A673 (cell line): Measurements from ENCODE around the gene SRPRA. TPM values are rescaled to one million over a fixed set of nuclear protein-coding genes. Genes with fewer than 3 reads are reported as not detected.

ENCODE experiments used
- BruUV-seq: library from RNA; stranded (reverse); fragments of 400-500 nt; replicated peaks from 2 replicates; lab custom pipeline; 2021; lab: Mats Ljungman, UMichigan
- CTCF ChIA-PET: fragments of 300-600 bp; sonication (Branson Sonifier 250); formaldehyde crosslinking; loops from one replicate; lab custom pipeline; 2022; ENCODE audit warnings: antibody characterized with exemption; lab: Charles Lee
- POLR2A ChIA-PET: fragments of 300-600 bp; sonication (Branson Sonifier 250); formaldehyde crosslinking; loops from one replicate; lab custom pipeline; 2022; ENCODE audit warnings: antibody characterized with exemption; ENCODE audit not compliant: low non-redundant PET; lab: Charles Lee
- DNase-seq: peaks from one replicate; pipeline ENCODE4 v3.0.0-alpha.2; 2015; ENCODE audit warnings: low spot score
- H3K27ac ChIP-seq: fragments of 200-600 bp; sonication (generic); 2 replicates; pipeline ENCODE4 v1.5.1; 2016; ENCODE audit warnings: mixed run types, low read depth, mild to moderate bottlenecking, mixed read lengths, antibody characterized with exemption, low read length; ENCODE audit not compliant: poor library complexity, severe bottlenecking
- H3K27me3 ChIP-seq: fragments of 200-600 bp; sonication (generic); replicated peaks from 2 replicates; pipeline ENCODE4 v1.6.1; 2017; ENCODE audit warnings: mixed run types, low read depth, mild to moderate bottlenecking, mixed read lengths, antibody characterized with exemption, low read length; ENCODE audit not compliant: insufficient read depth, poor library complexity
- H3K36me3 ChIP-seq: fragments of 200-600 bp; sonication (generic); 2 replicates; pipeline ENCODE4 v1.6.1; 2016; ENCODE audit warnings: mixed run types, mild to moderate bottlenecking, mixed read lengths, antibody characterized with exemption, low read length; ENCODE audit not compliant: insufficient read depth, poor library complexity, severe bottlenecking
- H3K4me1 ChIP-seq: fragments of 200-600 bp; sonication (generic); 2 replicates; pipeline ENCODE4 v1.6.1; 2017; ENCODE audit warnings: mixed run types, mild to moderate bottlenecking, mixed read lengths, antibody characterized with exemption, low read length; ENCODE audit not compliant: insufficient read depth, poor library complexity, severe bottlenecking
- H3K4me3 ChIP-seq: fragments of 200-600 bp; sonication (generic); 2 replicates; pipeline ENCODE4 v1.5.1; 2016; ENCODE audit warnings: low read depth, mixed run types, mild to moderate bottlenecking, mixed read lengths, low read length; ENCODE audit not compliant: poor library complexity, severe bottlenecking
- H3K9me3 ChIP-seq: fragments of 200-600 bp; sonication (generic); 2 replicates; pipeline ENCODE4 v1.6.1; 2016; ENCODE audit warnings: mixed run types, low read depth, mild to moderate bottlenecking, mixed read lengths, antibody characterized with exemption, low read length; ENCODE audit not compliant: poor library complexity, severe bottlenecking
- CTCF ChIP-seq: fragments of 300-800, 200-600 bp; sonication (generic); conservative IDR thresholded peaks from 2 replicates; pipeline ENCODE4 v1.5.1; 2017; ENCODE audit warnings: low read depth, mild to moderate bottlenecking, antibody characterized with exemption, low read length, moderate library complexity, mixed read lengths
- EZH2 ChIP-seq: fragments of 200-600 bp; sonication (generic); IDR thresholded peaks from 2 replicates; pipeline ENCODE4 v1.6.1; 2017; ENCODE audit warnings: borderline replicate concordance, low read depth, mild to moderate bottlenecking, mixed read lengths, antibody characterized with exemption, low read length; ENCODE audit not compliant: poor library complexity, severe bottlenecking
- intact Hi-C: fragments of 100-400 bp; cut with micrococcal nuclease; formaldehyde crosslinking; loops from one replicate; pipeline ENCODE4 v1.10.0; 2022; ENCODE audit not compliant: unreplicated experiment
- total RNA-seq: library from RNA; stranded (reverse); gene quantifications from 2 replicates; pipeline ENCODE4 v1.2.3, GENCODE V29; 2021

Gene SRPRA
- total RNA-seq, 1 experiment from 2014 or later, result 136 TPM

- Histone ChIP-seq H3K36me3 (peaks cover 8% of the 10 kb centered on the region), H3K4me1 (no peaks in the 10 kb centered on the region), H3K27ac (no peak overlapping the region), H3K4me3 (no peak overlapping the region), H3K9me3 (no peaks in the 10 kb centered on the region), H3K27me3 (no peaks in the 10 kb centered on the region)
- BruUV-seq, result no TSS peak
- no peak for DNase-seq
- CTCF ChIA-PET, result no interaction called here
- no peak for TF ChIP-seq EZH2
- no peak for TF ChIP-seq CTCF
- intact Hi-C loops, result no loop called here
- POLR2A ChIA-PET, result no interaction called here
These were observed 15.4 kb downstream of the SRPRA start for GRCh38 chr11:126253265-126253664.

- DNase-seq, result peak; percentile 49
- no peak for TF ChIP-seq CTCF
- no peak for TF ChIP-seq EZH2
- ChIA-PET POLR2A (no interaction called here), CTCF (interaction anchor here (0.7 kb wide), 1 partner anchor 241 kb away, joined by 3 read pairs; no protein-coding TSS in a partner anchor)
- H3K9me3 ChIP-seq, result no peaks in the 10 kb centered on the region
- no peaks in the 10 kb centered on the region for H3K4me1 ChIP-seq
- intact Hi-C loops, result no loop called here
- H3K4me3 ChIP-seq, result no peak overlapping the region
- H3K27ac ChIP-seq, result peak overlapping the region; percentile 35
- no peaks in the 10 kb centered on the region for H3K27me3 ChIP-seq
- BruUV-seq, result no TSS peak
- peaks cover 26% of the 10 kb centered on the region for H3K36me3 ChIP-seq
These were observed 22.1 kb downstream of the SRPRA start for GRCh38 chr11:126246636-126247035.

GRCh38 chr11:126233391-126233790 is 35.3 kb downstream of the SRPRA start:
- ChIA-PET CTCF (no interaction called here), POLR2A (no interaction called here)
- Histone ChIP-seq H3K27ac (no peak overlapping the region), H3K36me3 (no peaks in the 10 kb centered on the region), H3K4me3 (no peak overlapping the region), H3K9me3 (no peaks in the 10 kb centered on the region), H3K27me3 (no peaks in the 10 kb centered on the region), H3K4me1 (peaks cover 29% of the 10 kb centered on the region)
- no TSS peak for BruUV-seq
- DNase-seq, result no peak
- TF ChIP-seq CTCF, result no peak
- TF ChIP-seq EZH2, result no peak
- intact Hi-C loops, result no loop called here
